K562 (cell line): ENCODE data around the gene BLOC1S4. TPM values are rescaled to one million over a fixed set of nuclear protein-coding genes. Genes with fewer than 3 reads are reported as not detected.

Source experiments
- ARID1B ChIP-seq: fragments of 450-650 bp; IDR thresholded peaks from 2 replicates; pipeline ENCODE4 v1.6.1; 2016; ENCODE audit warnings: antibody characterized with exemption, mild to moderate bottlenecking, inconsistent platforms
- BRF1 ChIP-seq: IDR thresholded peaks from 3 replicates; pipeline ENCODE4 v1.6.1; 2011; ENCODE audit warnings: borderline replicate concordance, mild to moderate bottlenecking; ENCODE audit not compliant: insufficient read length; ENCODE audit errors: extremely low read depth
- CC2D1A ChIP-seq: fragments of 450-650 bp; IDR thresholded peaks from 2 replicates; pipeline ENCODE4 v1.6.1; 2017; ENCODE audit warnings: mild to moderate bottlenecking
- CHCHD3 ChIP-seq: fragments of 250-450 bp; sonication (Bioruptor Pico); IDR thresholded peaks from 2 replicates; pipeline ENCODE4 v2.1.2; 2022; ENCODE audit warnings: mild to moderate bottlenecking
- CXXC5 ChIP-seq: fragments of 250-450 bp; sonication (Bioruptor Pico); IDR thresholded peaks from 2 replicates; pipeline ENCODE4 v1.8.0; 2022; ENCODE audit warnings: inconsistent platforms, mild to moderate bottlenecking, moderate library complexity
- GATAD2B ChIP-seq: fragments of 450-650 bp; IDR thresholded peaks from 2 replicates; pipeline ENCODE4 v1.6.1; 2017; ENCODE audit warnings: mild to moderate bottlenecking, borderline replicate concordance
- GTF2E2 ChIP-seq: fragments of 200-800 bp; sonication (Bioruptor generic); IDR thresholded peaks from 2 replicates; pipeline ENCODE4 v1.6.1; 2016; ENCODE audit warnings: missing genetic modification characterization, missing compliant biosample characterization
- HCFC1 ChIP-seq: IDR thresholded peaks from 2 replicates; pipeline ENCODE4 v1.6.1; 2012; ENCODE audit warnings: low read depth, low read length, improper control_type of control experiment
- HNRNPK ChIP-seq: fragments of 200-400 bp; formaldehyde crosslinking; IDR thresholded peaks from one replicate; pipeline ENCODE4 v1.6.1; 2018; ENCODE audit warnings: mild to moderate bottlenecking, low read depth, low read length; ENCODE audit not compliant: poor library complexity, severe bottlenecking
- JUNB ChIP-seq: fragments of 450-650 bp; formaldehyde crosslinking; conservative IDR thresholded peaks from 2 replicates; pipeline ENCODE4 v1.4.0; 2020; ENCODE audit warnings: mild to moderate bottlenecking
- KAT8 ChIP-seq: fragments of 450-650 bp; IDR thresholded peaks from 2 replicates; pipeline ENCODE4 v1.6.1; 2016; ENCODE audit warnings: low read depth, mild to moderate bottlenecking
- MTA2 ChIP-seq: fragments of 450-650 bp; IDR thresholded peaks from 2 replicates; pipeline ENCODE4 v1.6.1; 2016; ENCODE audit warnings: low read depth
- NEUROD1 ChIP-seq: fragments of 150-350 bp; IDR thresholded peaks from 2 replicates; pipeline ENCODE4 v1.6.1; 2014; ENCODE audit warnings: borderline replicate concordance, low read length, low read depth; ENCODE audit not compliant: partially characterized antibody
- NFATC3 ChIP-seq: fragments of 450-650 bp; IDR thresholded peaks from 2 replicates; pipeline ENCODE4 v1.6.1; 2017; ENCODE audit warnings: mild to moderate bottlenecking
- NFXL1 ChIP-seq: fragments of 450-650 bp; formaldehyde crosslinking; IDR thresholded peaks from 2 replicates; pipeline ENCODE4 v1.4.0; 2021; ENCODE audit warnings: mild to moderate bottlenecking
- RBM15 ChIP-seq: fragments of 200-400 bp; formaldehyde crosslinking; IDR thresholded peaks from 2 replicates; pipeline ENCODE4 v1.6.1; 2018; ENCODE audit warnings: mild to moderate bottlenecking, low read length, moderate library complexity; ENCODE audit not compliant: insufficient read depth
- SNIP1 ChIP-seq: fragments of 450-650 bp; IDR thresholded peaks from 2 replicates; pipeline ENCODE4 v1.7.1; 2017; ENCODE audit warnings: low read depth, mild to moderate bottlenecking
- SREBF2 ChIP-seq: sonication (generic); formaldehyde crosslinking; IDR thresholded peaks from 2 replicates; pipeline ENCODE4 v1.4.0; 2020; ENCODE audit warnings: mild to moderate bottlenecking, missing genetic modification reagents
- TARDBP ChIP-seq: fragments of 450-650 bp; IDR thresholded peaks from 2 replicates; pipeline ENCODE4 v1.6.1; 2016
- TGIF2 ChIP-seq: sonication (generic); formaldehyde crosslinking; IDR thresholded peaks from 2 replicates; pipeline ENCODE4 v1.8.1; 2022; ENCODE audit warnings: mild to moderate bottlenecking, missing genetic modification reagents, moderate library complexity
- ZFPM2 ChIP-seq: fragments of 250-450 bp; sonication (Bioruptor Pico); IDR thresholded peaks from 2 replicates; pipeline ENCODE4 v1.5.1; 2022; ENCODE audit warnings: mild to moderate bottlenecking
- ZNF197 ChIP-seq: fragments of 200-800 bp; sonication (Bioruptor generic); IDR thresholded peaks from 2 replicates; pipeline ENCODE4 v1.6.1; 2016; ENCODE audit warnings: low read depth, missing genetic modification characterization, missing compliant biosample characterization
- ZNF717 ChIP-seq: fragments of 250-450 bp; sonication (Bioruptor Pico); IDR thresholded peaks from 2 replicates; pipeline ENCODE4 v1.5.0; 2021
- ZNF778 ChIP-seq: fragments of 450-650 bp; formaldehyde crosslinking; IDR thresholded peaks from 2 replicates; pipeline ENCODE4 v1.4.0; 2020; ENCODE audit warnings: mild to moderate bottlenecking, moderate library complexity
- polyA plus RNA-seq, 8 experiments: library from polyadenylated mRNA; depleted of rRNA in 4 of 8; stranded (reverse) in 5 of 8; unstranded in 3 of 8; fragments of >200 nt; fragmentation: Nextera tagmentation in 2 of 8; fragmentation: Illumina TruSeq in 1 of 8; extraction: Ambion mirVana in 2 of 8; extraction: Trizol in 1 of 8; gene quantifications; 2 replicates each; pipeline versions ENCODE4 v1.2.1 to v1.2.3, GENCODE V29; 2011 to 2014; ENCODE audit warnings: inconsistent platforms in 1 of 8, missing spikeins in 1 of 8
- total RNA-seq, 7 experiments: library from RNA; depleted of rRNA in 6 of 7; stranded (reverse); fragments of >200 nt in 6 of 7; fragmentation: Illumina TruSeq in 2 of 7; extraction: Trizol in 2 of 7; gene quantifications; 2 replicates each; pipeline versions ENCODE4 v1.2.1 to v1.2.3, GENCODE V29; 2011 to 2021; ENCODE audit warnings: low replicate concordance in 1 of 7
- TF ChIP-seq, protein P1 (sequence below): fragments of 450-650 bp; formaldehyde crosslinking; conservative IDR thresholded peaks from 2 replicates; pipeline ENCODE4 v1.4.0; 2022; ENCODE audit warnings: mild to moderate bottlenecking, missing genetic modification characterization
- TF ChIP-seq, protein P2 (sequence below): sonication (generic); IDR thresholded peaks from 2 replicates; pipeline ENCODE4 v1.6.1; 2016
- TF ChIP-seq, protein P3 (sequence below): fragments of 250-450 bp; sonication (Bioruptor Pico); IDR thresholded peaks from 2 replicates; pipeline ENCODE4 v1.5.0; 2021
- TF ChIP-seq, protein P4 (sequence below): fragments of 250-450 bp; sonication (Bioruptor Pico); IDR thresholded peaks from 2 replicates; pipeline ENCODE4 v1.5.1; 2021; ENCODE audit warnings: mild to moderate bottlenecking

The BLOC1S4 gene
- total and polyA plus RNA-seq, 9 of the 15 experiments (the other 6 are each of a cell fraction or from before 2014, with no cell fraction given): 3.1 to 31.6 (median 11.2) TPM

DNA sequence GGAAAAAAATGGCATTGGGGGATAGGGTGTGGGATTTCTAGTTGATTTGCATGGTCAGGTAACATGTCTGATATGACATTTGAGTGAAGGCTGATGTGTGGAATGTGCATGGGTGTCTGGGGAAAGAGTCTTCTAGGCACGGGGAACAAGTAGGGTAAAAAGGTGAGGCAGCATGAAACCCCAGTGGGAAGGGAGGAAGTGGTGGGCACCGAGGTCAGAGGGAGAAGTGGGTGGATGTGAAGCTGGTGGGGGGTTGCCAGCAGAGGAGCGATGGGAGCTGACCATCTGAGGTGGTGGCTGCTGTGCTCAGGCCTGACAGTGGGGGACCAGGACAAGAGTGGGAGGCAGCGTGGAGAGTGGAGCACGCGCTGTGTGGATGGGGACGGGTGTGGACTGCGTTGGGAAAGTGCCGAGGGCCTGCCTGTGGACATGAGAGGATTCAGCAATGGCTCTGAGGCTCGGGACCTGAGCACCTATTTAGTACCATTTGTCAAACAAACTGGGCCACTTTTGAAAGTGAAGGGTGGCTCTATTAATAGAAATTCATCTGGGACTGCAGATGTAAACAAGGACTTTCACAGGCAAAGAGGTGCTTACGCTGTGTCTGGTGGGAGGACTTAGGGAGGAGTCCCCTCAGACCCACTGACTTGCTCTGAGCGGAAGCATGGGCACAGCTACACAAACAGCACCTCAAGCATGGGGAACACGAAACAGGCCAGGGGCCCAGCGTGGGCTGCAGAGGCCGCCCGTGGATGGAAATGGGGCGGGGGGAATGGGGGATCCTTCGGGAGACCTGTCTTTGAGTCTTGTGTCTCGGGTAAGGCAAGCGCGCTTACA lies 39.0 kb upstream of the BLOC1S4 start (continued):
- TF ChIP-seq ZNF778 (CRISPR knock-in tag) (no peak), NEUROD1 (no peak), SREBF2 (no peak), ZNF717 (CRISPR knock-in tag) (no peak), CHCHD3 (CRISPR knock-in tag) (no peak), BRF1 (no peak), GATAD2B (no peak), HNRNPK (no peak), ARID1B (0 out of 2 replicates have a peak, but pooled peaks have one; percentile 14), MTA2 (no peak), CXXC5 (CRISPR knock-in tag) (no peak), ZFPM2 (no peak), NFXL1 (CRISPR knock-in tag) (no peak), ZNF197 (CRISPR knock-in tag) (no peak), JUNB (CRISPR knock-in tag) (no peak), NFATC3 (no peak), GTF2E2 (tag) (no peak), SNIP1 (no peak), TGIF2 (CRISPR knock-in tag) (no peak), TARDBP (no peak), KAT8 (no peak), CC2D1A (no peak), RBM15 (no peak), HCFC1 (no peak)
- TF ChIP-seq, protein P1, sequence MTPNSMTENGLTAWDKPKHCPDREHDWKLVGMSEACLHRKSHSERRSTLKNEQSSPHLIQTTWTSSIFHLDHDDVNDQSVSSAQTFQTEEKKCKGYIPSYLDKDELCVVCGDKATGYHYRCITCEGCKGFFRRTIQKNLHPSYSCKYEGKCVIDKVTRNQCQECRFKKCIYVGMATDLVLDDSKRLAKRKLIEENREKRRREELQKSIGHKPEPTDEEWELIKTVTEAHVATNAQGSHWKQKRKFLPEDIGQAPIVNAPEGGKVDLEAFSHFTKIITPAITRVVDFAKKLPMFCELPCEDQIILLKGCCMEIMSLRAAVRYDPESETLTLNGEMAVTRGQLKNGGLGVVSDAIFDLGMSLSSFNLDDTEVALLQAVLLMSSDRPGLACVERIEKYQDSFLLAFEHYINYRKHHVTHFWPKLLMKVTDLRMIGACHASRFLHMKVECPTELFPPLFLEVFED (CRISPR knock-in tag): 0 out of 2 replicates have a peak, but pooled peaks have one; percentile 4
- TF ChIP-seq, protein P2, sequence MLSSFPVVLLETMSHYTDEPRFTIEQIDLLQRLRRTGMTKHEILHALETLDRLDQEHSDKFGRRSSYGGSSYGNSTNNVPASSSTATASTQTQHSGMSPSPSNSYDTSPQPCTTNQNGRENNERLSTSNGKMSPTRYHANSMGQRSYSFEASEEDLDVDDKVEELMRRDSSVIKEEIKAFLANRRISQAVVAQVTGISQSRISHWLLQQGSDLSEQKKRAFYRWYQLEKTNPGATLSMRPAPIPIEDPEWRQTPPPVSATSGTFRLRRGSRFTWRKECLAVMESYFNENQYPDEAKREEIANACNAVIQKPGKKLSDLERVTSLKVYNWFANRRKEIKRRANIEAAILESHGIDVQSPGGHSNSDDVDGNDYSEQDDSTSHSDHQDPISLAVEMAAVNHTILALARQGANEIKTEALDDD: no peak
- TF ChIP-seq, protein P3, sequence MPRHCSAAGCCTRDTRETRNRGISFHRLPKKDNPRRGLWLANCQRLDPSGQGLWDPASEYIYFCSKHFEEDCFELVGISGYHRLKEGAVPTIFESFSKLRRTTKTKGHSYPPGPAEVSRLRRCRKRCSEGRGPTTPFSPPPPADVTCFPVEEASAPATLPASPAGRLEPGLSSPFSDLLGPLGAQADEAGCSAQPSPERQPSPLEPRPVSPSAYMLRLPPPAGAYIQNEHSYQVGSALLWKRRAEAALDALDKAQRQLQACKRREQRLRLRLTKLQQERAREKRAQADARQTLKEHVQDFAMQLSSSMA (CRISPR knock-in tag): no peak
- TF ChIP-seq, protein P4, sequence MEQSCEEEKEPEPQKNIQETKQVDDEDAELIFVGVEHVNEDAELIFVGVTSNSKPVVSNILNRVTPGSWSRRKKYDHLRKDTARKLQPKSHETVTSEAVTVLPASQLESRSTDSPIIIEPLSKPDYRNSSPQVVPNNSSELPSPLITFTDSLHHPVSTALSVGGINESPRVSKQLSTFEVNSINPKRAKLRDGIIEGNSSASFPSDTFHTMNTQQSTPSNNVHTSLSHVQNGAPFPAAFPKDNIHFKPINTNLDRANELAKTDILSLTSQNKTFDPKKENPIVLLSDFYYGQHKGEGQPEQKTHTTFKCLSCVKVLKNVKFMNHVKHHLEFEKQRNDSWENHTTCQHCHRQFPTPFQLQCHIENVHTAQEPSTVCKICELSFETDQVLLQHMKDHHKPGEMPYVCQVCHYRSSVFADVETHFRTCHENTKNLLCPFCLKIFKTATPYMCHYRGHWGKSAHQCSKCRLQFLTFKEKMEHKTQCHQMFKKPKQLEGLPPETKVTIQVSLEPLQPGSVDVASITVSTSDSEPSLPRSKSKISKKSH (CRISPR knock-in tag): no peak
